Measurements from ENCODE around the gene KDM4B. TPM values are rescaled to one million over a fixed set of nuclear protein-coding genes. Genes with fewer than 3 reads are reported as not detected.

Gene KDM4B
- total RNA-seq, 2 donors from 2014 or later: 33.8 to 83.5 TPM

- no peak for ATAC-seq (replicated peaks)
- Mint-ChIP-seq H3K4me3 (no peak overlapping the region), H3K27ac (no peak overlapping the region)
Observed at GRCh38 chr19:5086725-5087439, 118.0 kb downstream of the KDM4B start.

GRCh38 chr19:5089283-5089682 is 120.4 kb downstream of the KDM4B start:
- no peak overlapping the region for H3K27ac Mint-ChIP-seq
- no peak overlapping the region for H3K4me3 Mint-ChIP-seq
- ATAC-seq (replicated peaks): no peak
- H3K36me3 Mint-ChIP-seq (ENCODE audit: low read depth): peaks cover 14% of the 10 kb centered on the region
- no peaks in the 10 kb centered on the region for H3K4me1 Mint-ChIP-seq
- no peaks in the 10 kb centered on the region for H3K27me3 Mint-ChIP-seq
- H3K9me3 Mint-ChIP-seq: no peaks in the 10 kb centered on the region

More at GRCh38 chr19:5086725-5087439, 118.0 kb downstream of the KDM4B start:
- Mint-ChIP-seq H3K27me3 (no peaks in the 10 kb centered on the region), H3K9me3 (no peaks in the 10 kb centered on the region), H3K4me1 (no peaks in the 10 kb centered on the region), H3K36me3 (ENCODE audit: low read depth) (peaks cover 24% of the 10 kb centered on the region)

- Mint-ChIP-seq H3K4me1 (no peaks in the 10 kb centered on the region), H3K27ac (no peak overlapping the region), H3K27me3 (no peaks in the 10 kb centered on the region), H3K4me3 (no peak overlapping the region), H3K36me3 (ENCODE audit: low read depth) (peaks cover 7% of the 10 kb centered on the region), H3K9me3 (no peaks in the 10 kb centered on the region)
- ATAC-seq (replicated peaks): no peak
Observed at GRCh38 chr19:5090465-5091017, 121.6 kb downstream of the KDM4B start.

- Mint-ChIP-seq H3K27ac (no peak overlapping the region), H3K36me3 (ENCODE audit: low read depth) (peaks cover 12% of the 10 kb centered on the region), H3K4me3 (no peak overlapping the region), H3K4me1 (no peaks in the 10 kb centered on the region), H3K27me3 (no peaks in the 10 kb centered on the region), H3K9me3 (no peaks in the 10 kb centered on the region)
- ATAC-seq (replicated peaks): no peak
Observed at GRCh38 chr19:5091018-5091683, 122.2 kb downstream of the KDM4B start.

GRCh38 chr19:5091684-5092480 is 123.0 kb downstream of the KDM4B start:
- Mint-ChIP-seq H3K9me3 (no peaks in the 10 kb centered on the region), H3K4me3 (no peak overlapping the region), H3K27me3 (no peaks in the 10 kb centered on the region), H3K36me3 (ENCODE audit: low read depth) (peaks cover 14% of the 10 kb centered on the region), H3K27ac (no peak overlapping the region), H3K4me1 (no peaks in the 10 kb centered on the region)
- ATAC-seq (replicated peaks): no peak

- Mint-ChIP-seq H3K27me3 (no peaks in the 10 kb centered on the region), H3K27ac (no peak overlapping the region), H3K36me3 (ENCODE audit: low read depth) (peaks cover 14% of the 10 kb centered on the region), H3K4me1 (no peaks in the 10 kb centered on the region), H3K9me3 (no peaks in the 10 kb centered on the region), H3K4me3 (no peak overlapping the region)
- no peak for ATAC-seq (replicated peaks)
Observed at GRCh38 chr19:5092481-5092843, 123.5 kb downstream of the KDM4B start.

GRCh38 chr19:5093297-5093928 is 124.5 kb downstream of the KDM4B start:
- no peaks in the 10 kb centered on the region for H3K27me3 Mint-ChIP-seq
- no peak overlapping the region for H3K4me3 Mint-ChIP-seq
- peaks cover 21% of the 10 kb centered on the region for H3K36me3 Mint-ChIP-seq (ENCODE audit: low read depth)
- no peaks in the 10 kb centered on the region for H3K4me1 Mint-ChIP-seq
- no peak overlapping the region for H3K27ac Mint-ChIP-seq
- no peaks in the 10 kb centered on the region for H3K9me3 Mint-ChIP-seq
- ATAC-seq (replicated peaks): no peak

- H3K9me3 Mint-ChIP-seq: no peaks in the 10 kb centered on the region
- no peak for ATAC-seq (replicated peaks)
- peaks cover 29% of the 10 kb centered on the region for H3K36me3 Mint-ChIP-seq (ENCODE audit: low read depth)
- H3K27me3 Mint-ChIP-seq: no peaks in the 10 kb centered on the region
- H3K27ac Mint-ChIP-seq: no peak overlapping the region
- H3K4me1 Mint-ChIP-seq: no peaks in the 10 kb centered on the region
- H3K4me3 Mint-ChIP-seq: no peak overlapping the region
Observed at GRCh38 chr19:5093948-5094718, 125.2 kb downstream of the KDM4B start.

- no peak overlapping the region for H3K4me3 Mint-ChIP-seq
- H3K4me1 Mint-ChIP-seq: no peaks in the 10 kb centered on the region
- no peak overlapping the region for H3K27ac Mint-ChIP-seq
- ATAC-seq (replicated peaks): no peak
- no peaks in the 10 kb centered on the region for H3K27me3 Mint-ChIP-seq
- no peaks in the 10 kb centered on the region for H3K9me3 Mint-ChIP-seq
- peaks cover 35% of the 10 kb centered on the region for H3K36me3 Mint-ChIP-seq (ENCODE audit: low read depth)
Observed at GRCh38 chr19:5094768-5095567, 126.1 kb downstream of the KDM4B start.

GRCh38 chr19:5095568-5095850 is 126.6 kb downstream of the KDM4B start:
- Mint-ChIP-seq H3K4me1 (no peaks in the 10 kb centered on the region), H3K4me3 (no peak overlapping the region), H3K27ac (no peak overlapping the region), H3K9me3 (peaks cover 5% of the 10 kb centered on the region), H3K27me3 (no peaks in the 10 kb centered on the region), H3K36me3 (ENCODE audit: low read depth) (peaks cover 41% of the 10 kb centered on the region)
- no peak for ATAC-seq (replicated peaks)

- no peaks in the 10 kb centered on the region for H3K27me3 Mint-ChIP-seq
- peaks cover 5% of the 10 kb centered on the region for H3K9me3 Mint-ChIP-seq
- H3K27ac Mint-ChIP-seq: no peak overlapping the region
- peaks cover 50% of the 10 kb centered on the region for H3K36me3 Mint-ChIP-seq (ENCODE audit: low read depth)
- no peak overlapping the region for H3K4me3 Mint-ChIP-seq
- H3K4me1 Mint-ChIP-seq: no peaks in the 10 kb centered on the region
- ATAC-seq (replicated peaks): no peak
Observed at GRCh38 chr19:5096536-5096935, 127.6 kb downstream of the KDM4B start.

GRCh38 chr19:5097331-5097930 is 128.5 kb downstream of the KDM4B start:
- Mint-ChIP-seq H3K4me3 (no peak overlapping the region), H3K36me3 (ENCODE audit: low read depth) (peaks cover 50% of the 10 kb centered on the region), H3K4me1 (no peaks in the 10 kb centered on the region), H3K27ac (no peak overlapping the region), H3K27me3 (no peaks in the 10 kb centered on the region), H3K9me3 (peaks cover 5% of the 10 kb centered on the region)
- ATAC-seq (replicated peaks): no peak

Data from activated T-helper 17 cell treated with anti-CD3 and anti-CD28 coated beads, Interleukin-2, amount 50 U/mL, for 72 hours (primary cell).